Activated effector memory CD4-positive, alpha-beta T cell treated with anti-CD3 and anti-CD28 coated beads, Interleukin-2, amount 50 U/mL, for 16 hours (primary cell): ENCODE results near the gene WDR75.

Experiments used
- DNase-seq: peaks from one replicate; pipeline ENCODE4 v3.0.0-alpha.2; 2020

Gene WDR75

GRCh38 chr2:189501487-189501886 lies 60.2 kb downstream of the WDR75 start:
- no peak for DNase-seq

GRCh38 chr2:189502714-189503113 lies 61.4 kb downstream of the WDR75 start:
- no peak for DNase-seq

GRCh38 chr2:189504238-189504637 lies 63.0 kb downstream of the WDR75 start:
- no peak for DNase-seq

- no peak for DNase-seq
Measured at GRCh38 chr2:189505492-189505891, 64.2 kb downstream of the WDR75 start.

GRCh38 chr2:189506514-189506976 lies 65.3 kb downstream of the WDR75 start:
- no peak for DNase-seq

GRCh38 chr2:189511210-189511959 lies 70.1 kb downstream of the WDR75 start:
- no peak for DNase-seq

- no peak for DNase-seq
Measured at GRCh38 chr2:189511960-189512319, 70.7 kb downstream of the WDR75 start.

- no peak for DNase-seq
Measured at GRCh38 chr2:189512879-189513278, 71.6 kb downstream of the WDR75 start.

GRCh38 chr2:189514104-189514503 lies 72.8 kb downstream of the WDR75 start:
- no peak for DNase-seq

- DNase-seq: no peak
Measured at GRCh38 chr2:189515264-189515663, 74.0 kb downstream of the WDR75 start.

GRCh38 chr2:189516546-189516945 lies 75.3 kb downstream of the WDR75 start:
- DNase-seq: no peak

- no peak for DNase-seq
Measured at GRCh38 chr2:189517847-189518535, 76.7 kb downstream of the WDR75 start.

GRCh38 chr2:189519631-189520387 lies 78.5 kb downstream of the WDR75 start:
- no peak for DNase-seq

GRCh38 chr2:189521699-189522434 lies 80.6 kb downstream of the WDR75 start:
- no peak for DNase-seq

- no peak for DNase-seq
Measured at GRCh38 chr2:189522435-189523151, 81.3 kb downstream of the WDR75 start.

- no peak for DNase-seq
Measured at GRCh38 chr2:189524746-189525145, 83.5 kb downstream of the WDR75 start.
